NCI-H2081 (cell line): ENCODE measurements around the gene FRZB.

Experiments
- DNase-seq, 2 experiments: peaks; one replicate each; lab custom pipeline; 2025; lab: John Stamatoyannopoulos, UW

The FRZB gene

DNA sequence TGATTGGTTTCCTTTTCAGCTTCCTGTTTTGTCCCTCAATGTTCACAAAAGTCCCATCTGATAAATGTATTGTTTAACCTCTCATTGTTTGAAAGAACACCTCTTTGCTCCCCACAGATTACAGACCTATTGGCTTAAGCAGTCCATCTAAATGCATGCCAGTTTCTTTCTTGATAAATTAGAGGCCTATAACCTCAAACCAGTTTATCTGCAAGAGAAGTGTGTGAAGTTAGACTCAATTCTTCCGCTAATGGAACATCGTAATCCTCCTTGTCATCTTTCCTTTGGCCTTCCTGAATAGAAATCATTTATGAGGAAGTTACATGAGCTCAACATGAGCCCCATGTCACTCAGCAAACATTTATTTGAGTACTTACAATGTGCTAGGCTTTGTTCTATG is 74.0 kb downstream of the FRZB start:
- DNase-seq: no peak

DNA sequence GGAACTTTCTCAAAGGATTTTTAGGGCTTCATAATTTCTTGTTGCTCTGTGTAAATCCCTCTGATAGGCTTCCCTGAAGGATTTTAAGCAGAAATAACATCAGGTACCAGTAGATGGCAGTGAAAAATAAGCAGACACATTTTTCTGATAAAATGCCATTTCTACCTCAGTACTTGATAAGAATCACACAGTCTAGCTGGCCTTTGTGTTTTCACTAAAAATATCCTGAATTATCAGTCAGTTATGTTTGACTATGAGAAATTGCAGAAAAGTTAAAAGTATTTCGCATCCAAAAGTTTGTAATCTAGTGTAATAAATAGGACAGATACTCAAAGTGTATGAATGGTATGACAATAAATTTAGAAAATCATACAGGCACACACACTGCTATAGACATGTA is 81.7 kb downstream of the FRZB start:
- peak in 1 of 2 experiments; percentile 36 for DNase-seq

DNA sequence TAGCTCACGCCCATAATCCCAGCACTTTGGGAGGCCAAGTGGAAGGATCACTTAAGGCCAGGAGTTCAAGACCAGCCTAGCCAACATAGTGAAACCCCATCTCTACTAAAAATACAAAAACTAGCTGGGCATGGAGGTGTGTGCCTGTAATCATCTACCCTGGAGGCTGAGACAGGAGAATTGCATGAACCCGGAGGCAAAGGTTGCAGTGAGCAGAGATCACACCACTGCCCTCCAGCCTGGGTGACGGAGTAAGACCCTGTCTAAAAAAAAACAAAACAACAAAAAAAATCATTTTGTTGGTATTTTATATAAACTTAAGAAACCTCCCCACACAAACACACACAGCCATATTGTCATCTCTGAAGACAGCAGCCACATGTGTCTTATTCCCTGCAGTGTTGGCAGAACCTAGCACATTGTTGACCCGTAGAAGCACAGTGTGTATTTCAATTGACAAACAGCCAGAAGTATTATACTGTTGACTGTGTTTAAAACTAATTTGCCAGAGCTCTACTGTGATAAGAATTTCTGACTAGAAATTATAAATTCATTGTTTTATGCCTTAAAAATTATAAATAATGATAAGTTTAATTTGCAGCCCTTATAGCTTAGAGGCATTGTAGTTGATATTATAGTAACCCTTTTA is 82.3 kb downstream of the FRZB start:
- no peak for DNase-seq
